ENCODE results near the gene ZNF428. TPM values are rescaled to one million over a fixed set of nuclear protein-coding genes. Genes with fewer than 3 reads are reported as not detected.

ZNF428 gene
- total RNA-seq, 1 experiment from 2014 or later: 39.6 TPM

DNA sequence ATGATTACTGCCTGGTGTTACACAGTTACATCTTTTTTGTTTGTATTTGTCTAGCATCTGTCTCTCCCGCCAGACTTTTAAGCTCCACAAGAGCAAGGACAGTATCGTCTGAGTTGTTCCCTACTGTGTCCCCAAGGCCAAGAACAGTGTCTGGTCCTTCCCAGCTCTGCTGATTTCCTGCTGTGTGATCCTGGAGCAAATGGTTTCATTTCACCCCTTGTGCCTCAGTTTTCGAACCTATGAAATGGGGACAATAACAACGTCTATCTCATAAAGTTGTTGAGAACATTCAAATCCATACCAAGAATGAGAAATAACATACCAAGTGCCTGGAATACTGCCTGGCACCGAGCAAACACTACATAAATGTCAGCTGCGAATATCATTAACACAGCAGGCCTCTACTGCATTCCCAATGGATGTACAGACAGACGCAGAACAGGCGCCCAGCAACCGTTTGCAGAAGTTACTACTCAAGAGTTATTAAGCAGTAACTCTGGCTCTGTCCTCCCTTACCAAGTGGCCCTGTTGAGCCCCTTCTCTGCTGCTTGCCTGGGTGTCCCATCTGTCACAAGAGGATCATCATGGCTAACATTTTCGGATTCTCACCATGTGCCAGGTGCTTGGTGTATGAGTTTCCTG lies 55.5 kb downstream of the ZNF428 start:
- ChIA-PET CTCF (no interaction called here), POLR2A (no interaction called here), RAD21 (ENCODE audit: low non-redundant PET in 1 of 2, low total read pairs in 2 of 2, uncharacterized antibody in 2 of 2, unreplicated experiment in 2 of 2) (no interaction called here)
- H3K9me2 ChIP-seq (ENCODE audit: insufficient read depth): no peaks in the 10 kb centered on the region
- no peak overlapping the region for H2AFZ ChIP-seq (ENCODE audit: low read depth, low read length, poor library complexity, severe bottlenecking)
- ATAC-seq: no peak
- H3K4me2 ChIP-seq (ENCODE audit: low read length): no peak overlapping the region
- H3K4me1 ChIP-seq (ENCODE audit: control insufficient read depth in 1 of 2, insufficient read depth in 2 of 2, low read length in 2 of 2): peaks cover 0 to 24% of the 10 kb centered on the region in 2 experiments; a peak in 2 of 4 replicates
- H3K27ac ChIP-seq (ENCODE audit: low read depth, low read length): no peak overlapping the region
- DNase-seq (ENCODE audit: low read depth, low spot score): no peak
- H3K4me3 ChIP-seq (replicated peaks in 1 of 2; ENCODE audit: low read depth in 1 of 2, low read length in 2 of 2): no peak overlapping the region
- no peaks in the 10 kb centered on the region; a peak in 1 of 4 replicates for H3K36me3 ChIP-seq (ENCODE audit: control insufficient read depth in 1 of 2, insufficient read depth in 2 of 2, low read length in 2 of 2)
- no peaks in the 10 kb centered on the region for H3K27me3 ChIP-seq (ENCODE audit: insufficient read depth, low read length)
- no peaks in the 10 kb centered on the region for H4K20me1 ChIP-seq (ENCODE audit: insufficient read depth)
- H3K9me3 ChIP-seq (ENCODE audit: control insufficient read depth in 1 of 2, insufficient read depth in 1 of 2, low read depth in 1 of 2, low read length in 2 of 2): no peaks in the 10 kb centered on the region
- intact Hi-C loops (cut with micrococcal nuclease): no loop called here
- no peaks in the 10 kb centered on the region for H3K79me2 ChIP-seq (ENCODE audit: insufficient read depth, low read length)
- TF ChIP-seq, protein P1, sequence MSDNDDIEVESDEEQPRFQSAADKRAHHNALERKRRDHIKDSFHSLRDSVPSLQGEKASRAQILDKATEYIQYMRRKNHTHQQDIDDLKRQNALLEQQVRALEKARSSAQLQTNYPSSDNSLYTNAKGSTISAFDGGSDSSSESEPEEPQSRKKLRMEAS (IDR thresholded peaks at IDR 0.05): no peak
- TF ChIP-seq YY1 (IDR thresholded peaks at IDR 0.05; ENCODE audit: extremely low read depth, insufficient replicate concordance, low read depth, low read length) (no peak), POLR2A (IDR thresholded peaks at IDR 0.05; ENCODE audit: borderline replicate concordance, extremely low read depth, insufficient read depth, insufficient read length) (no peak), EZH2phosphoT487 (IDR thresholded peaks at IDR 0.05; ENCODE audit: borderline replicate concordance) (no peak), EGR1 (IDR thresholded peaks at IDR 0.05; ENCODE audit: low read depth) (no peak), CBX3 (IDR thresholded peaks at IDR 0.05; ENCODE audit: low read depth) (no peak), ZFX (IDR thresholded peaks at IDR 0.05) (no peak), FOSL1 (IDR thresholded peaks at IDR 0.05; ENCODE audit: low read depth) (no peak), EZH2 (IDR thresholded peaks at IDR 0.05) (no peak), SRF (IDR thresholded peaks at IDR 0.05; ENCODE audit: low read depth) (no peak), RAD21 (IDR thresholded peaks at IDR 0.05; ENCODE audit: low read depth) (no peak), ZNF274 (IDR thresholded peaks at IDR 0.05; ENCODE audit: low read depth, low read length) (no peak), SP1 (IDR thresholded peaks at IDR 0.05; ENCODE audit: low read depth) (no peak), SIN3A (IDR thresholded peaks at IDR 0.05; ENCODE audit: low read depth) (no peak), TCF7L2 (IDR thresholded peaks at IDR 0.05; ENCODE audit: borderline replicate concordance, extremely low read depth, insufficient read depth, insufficient read length) (no peak), ELF1 (IDR thresholded peaks at IDR 0.05; ENCODE audit: borderline replicate concordance, low read depth) (no peak)
- TF ChIP-seq, protein P2, sequence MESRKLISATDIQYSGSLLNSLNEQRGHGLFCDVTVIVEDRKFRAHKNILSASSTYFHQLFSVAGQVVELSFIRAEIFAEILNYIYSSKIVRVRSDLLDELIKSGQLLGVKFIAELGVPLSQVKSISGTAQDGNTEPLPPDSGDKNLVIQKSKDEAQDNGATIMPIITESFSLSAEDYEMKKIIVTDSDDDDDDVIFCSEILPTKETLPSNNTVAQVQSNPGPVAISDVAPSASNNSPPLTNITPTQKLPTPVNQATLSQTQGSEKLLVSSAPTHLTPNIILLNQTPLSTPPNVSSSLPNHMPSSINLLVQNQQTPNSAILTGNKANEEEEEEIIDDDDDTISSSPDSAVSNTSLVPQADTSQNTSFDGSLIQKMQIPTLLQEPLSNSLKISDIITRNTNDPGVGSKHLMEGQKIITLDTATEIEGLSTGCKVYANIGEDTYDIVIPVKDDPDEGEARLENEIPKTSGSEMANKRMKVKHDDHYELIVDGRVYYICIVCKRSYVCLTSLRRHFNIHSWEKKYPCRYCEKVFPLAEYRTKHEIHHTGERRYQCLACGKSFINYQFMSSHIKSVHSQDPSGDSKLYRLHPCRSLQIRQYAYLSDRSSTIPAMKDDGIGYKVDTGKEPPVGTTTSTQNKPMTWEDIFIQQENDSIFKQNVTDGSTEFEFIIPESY (IDR thresholded peaks at IDR 0.05; ENCODE audit: extremely low read depth, insufficient replicate concordance, low read length): no peak
- TF ChIP-seq, protein P3, sequence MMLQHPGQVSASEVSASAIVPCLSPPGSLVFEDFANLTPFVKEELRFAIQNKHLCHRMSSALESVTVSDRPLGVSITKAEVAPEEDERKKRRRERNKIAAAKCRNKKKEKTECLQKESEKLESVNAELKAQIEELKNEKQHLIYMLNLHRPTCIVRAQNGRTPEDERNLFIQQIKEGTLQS (IDR thresholded peaks at IDR 0.05): no peak
- TF ChIP-seq, protein P4, sequence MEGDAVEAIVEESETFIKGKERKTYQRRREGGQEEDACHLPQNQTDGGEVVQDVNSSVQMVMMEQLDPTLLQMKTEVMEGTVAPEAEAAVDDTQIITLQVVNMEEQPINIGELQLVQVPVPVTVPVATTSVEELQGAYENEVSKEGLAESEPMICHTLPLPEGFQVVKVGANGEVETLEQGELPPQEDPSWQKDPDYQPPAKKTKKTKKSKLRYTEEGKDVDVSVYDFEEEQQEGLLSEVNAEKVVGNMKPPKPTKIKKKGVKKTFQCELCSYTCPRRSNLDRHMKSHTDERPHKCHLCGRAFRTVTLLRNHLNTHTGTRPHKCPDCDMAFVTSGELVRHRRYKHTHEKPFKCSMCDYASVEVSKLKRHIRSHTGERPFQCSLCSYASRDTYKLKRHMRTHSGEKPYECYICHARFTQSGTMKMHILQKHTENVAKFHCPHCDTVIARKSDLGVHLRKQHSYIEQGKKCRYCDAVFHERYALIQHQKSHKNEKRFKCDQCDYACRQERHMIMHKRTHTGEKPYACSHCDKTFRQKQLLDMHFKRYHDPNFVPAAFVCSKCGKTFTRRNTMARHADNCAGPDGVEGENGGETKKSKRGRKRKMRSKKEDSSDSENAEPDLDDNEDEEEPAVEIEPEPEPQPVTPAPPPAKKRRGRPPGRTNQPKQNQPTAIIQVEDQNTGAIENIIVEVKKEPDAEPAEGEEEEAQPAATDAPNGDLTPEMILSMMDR (IDR thresholded peaks at IDR 0.05 in 2 of 3, conservative IDR thresholded peaks at IDR 0.05 in 1 of 3; ENCODE audit: borderline replicate concordance in 1 of 3, insufficient read depth in 1 of 3, low read depth in 2 of 3, low read length in 2 of 3): no peak
- H3K9ac ChIP-seq (ENCODE audit: low read length): no peak overlapping the region
- BruUV-seq (replicated peaks): no TSS peak

Measured in HCT116 (cell line).